SU-DHL-6 (cell line): ENCODE measurements around the gene SCRT2.

Experiments
- H2AFZ ChIP-seq: fragments of 200-600 bp; sonication (generic); 2 replicates; pipeline ENCODE4 v1.6.1; 2014; ENCODE audit warnings: low read depth, mild to moderate bottlenecking, moderate library complexity, mixed read lengths, antibody characterized with exemption, low read length; ENCODE audit not compliant: severe bottlenecking
- H3F3A ChIP-seq: fragments of 200-600 bp; shearing (Covaris generic); 2 replicates; pipeline ENCODE4 v1.6.0; 2016; ENCODE audit warnings: antibody characterized with exemption, mild to moderate bottlenecking; ENCODE audit not compliant: insufficient read depth
- H3K27ac ChIP-seq: fragments of 200-600 bp; sonication (generic); 2 replicates; pipeline ENCODE4 v1.5.1; 2016; ENCODE audit warnings: low read depth, mild to moderate bottlenecking, low read length, moderate library complexity, mixed read lengths
- H3K27me3 ChIP-seq: fragments of 200-600 bp; sonication (generic), shearing (Covaris generic); 2 replicates; pipeline ENCODE4 v1.6.0; 2014; ENCODE audit warnings: mild to moderate bottlenecking, low read length
- H3K36me3 ChIP-seq: fragments of 200-600 bp; sonication (generic); 2 replicates; pipeline ENCODE4 v1.6.1; 2014; ENCODE audit warnings: mild to moderate bottlenecking, low read length, mixed read lengths
- H3K4me2 ChIP-seq: fragments of 300-600, 200-600 bp; shearing (Covaris generic), sonication (generic); 2 replicates; pipeline ENCODE4 v1.6.0; 2014; ENCODE audit warnings: low read length, low read depth, mild to moderate bottlenecking; ENCODE audit not compliant: poor library complexity, severe bottlenecking
- H3K4me3 ChIP-seq: fragments of 200-600 bp; sonication (generic); 2 replicates; pipeline ENCODE4 v1.5.1; 2014; ENCODE audit warnings: antibody characterized with exemption, low read length, mild to moderate bottlenecking, mixed read lengths; ENCODE audit not compliant: insufficient read depth, poor library complexity, severe bottlenecking
- H3K79me2 ChIP-seq: fragments of 200-600 bp; sonication (generic); 2 replicates; pipeline ENCODE4 v1.6.1; 2014; ENCODE audit warnings: mild to moderate bottlenecking, low read length, moderate library complexity; ENCODE audit not compliant: insufficient read depth
- H3K9ac ChIP-seq: fragments of 200-600 bp; sonication (generic); 2 replicates; pipeline ENCODE4 v1.7.0; 2014; ENCODE audit warnings: mild to moderate bottlenecking, low read length
- H3K9me2 ChIP-seq: fragments of 200-600 bp; sonication (generic); replicated peaks from 2 replicates; pipeline ENCODE4 v1.6.1; 2014; ENCODE audit warnings: low read length; ENCODE audit not compliant: insufficient read depth
- H3K9me3 ChIP-seq: fragments of 200-600 bp; sonication (generic); 2 replicates; pipeline ENCODE4 v1.6.1; 2014; ENCODE audit warnings: low read length, mixed read lengths; ENCODE audit not compliant: insufficient read depth
- H4K20me1 ChIP-seq: fragments of 200-600 bp; sonication (generic); 2 replicates; pipeline ENCODE4 v1.6.1; 2014; ENCODE audit warnings: low read depth, mild to moderate bottlenecking, antibody characterized with exemption, low read length, moderate library complexity, mixed read lengths
- CTCF ChIP-seq: fragments of 200-600 bp; sonication (generic); IDR thresholded peaks from one replicate; pipeline ENCODE4 v1.5.1; 2017; ENCODE audit warnings: antibody characterized with exemption, mild to moderate bottlenecking, low read length, moderate library complexity; ENCODE audit not compliant: insufficient read depth, poor library complexity, severe bottlenecking
- EZH2phosphoT487 ChIP-seq: fragments of 200-600 bp; sonication (generic), shearing (Covaris generic); conservative IDR thresholded peaks from 2 replicates; pipeline ENCODE4 v1.6.1; 2018; ENCODE audit warnings: mild to moderate bottlenecking, antibody characterized with exemption, low read length, moderate library complexity, mixed read lengths

The SCRT2 gene

GRCh38 chr20:650281-650680, 25.3 kb downstream of the SCRT2 start:
- H3K4me2 ChIP-seq, result no peak overlapping the region
- TF ChIP-seq EZH2phosphoT487 (no peak), CTCF (no peak)
- H4K20me1 ChIP-seq, result no peaks in the 10 kb centered on the region
- peaks cover 12% of the 10 kb centered on the region; the same call in 1 of the 2 replicates for H3K79me2 ChIP-seq
- H3K9me3 ChIP-seq, result no peaks in the 10 kb centered on the region
- no peaks in the 10 kb centered on the region for H3F3A ChIP-seq
- H3K9me2 ChIP-seq, result no peaks in the 10 kb centered on the region
- H2AFZ ChIP-seq, result no peak overlapping the region
- no peak overlapping the region for H3K4me3 ChIP-seq
- H3K27ac ChIP-seq, result no peak overlapping the region
- H3K9ac ChIP-seq, result no peak overlapping the region
- no peaks in the 10 kb centered on the region for H3K27me3 ChIP-seq
- H3K36me3 ChIP-seq, result no peaks in the 10 kb centered on the region

- no peak overlapping the region for H3K9ac ChIP-seq
- peaks cover 10% of the 10 kb centered on the region; the same call in 1 of the 2 replicates for H3K79me2 ChIP-seq
- H2AFZ ChIP-seq, result no peak overlapping the region
- H3K9me2 ChIP-seq, result no peaks in the 10 kb centered on the region
- H3K4me2 ChIP-seq, result no peak overlapping the region
- H3K9me3 ChIP-seq, result no peaks in the 10 kb centered on the region
- H3F3A ChIP-seq, result no peaks in the 10 kb centered on the region
- H4K20me1 ChIP-seq, result no peaks in the 10 kb centered on the region
- no peak overlapping the region for H3K4me3 ChIP-seq
- no peaks in the 10 kb centered on the region for H3K36me3 ChIP-seq
- TF ChIP-seq CTCF (no peak), EZH2phosphoT487 (no peak)
- no peak overlapping the region for H3K27ac ChIP-seq
- H3K27me3 ChIP-seq, result no peaks in the 10 kb centered on the region
Measured at GRCh38 chr20:647479-648019, 28.1 kb downstream of the SCRT2 start.

- Histone ChIP-seq H3K9ac (no peak overlapping the region), H3K27me3 (no peaks in the 10 kb centered on the region), H4K20me1 (no peaks in the 10 kb centered on the region), H2AFZ (no peak overlapping the region), H3K4me2 (no peak overlapping the region), H3K36me3 (no peaks in the 10 kb centered on the region), H3K9me2 (no peaks in the 10 kb centered on the region), H3K79me2 (peaks cover 3% of the 10 kb centered on the region; the same call in 1 of the 2 replicates), H3K27ac (no peak overlapping the region), H3F3A (no peaks in the 10 kb centered on the region), H3K4me3 (no peak overlapping the region), H3K9me3 (no peaks in the 10 kb centered on the region)
- TF ChIP-seq CTCF, result no peak
- no peak for TF ChIP-seq EZH2phosphoT487
Measured at GRCh38 chr20:646868-647233, 28.8 kb downstream of the SCRT2 start.
